ENCODE results near the gene CD151.
A peak's percentile ranks its signal among the peaks of the same experiment; 100 is the strongest.

Gene CD151

DNA sequence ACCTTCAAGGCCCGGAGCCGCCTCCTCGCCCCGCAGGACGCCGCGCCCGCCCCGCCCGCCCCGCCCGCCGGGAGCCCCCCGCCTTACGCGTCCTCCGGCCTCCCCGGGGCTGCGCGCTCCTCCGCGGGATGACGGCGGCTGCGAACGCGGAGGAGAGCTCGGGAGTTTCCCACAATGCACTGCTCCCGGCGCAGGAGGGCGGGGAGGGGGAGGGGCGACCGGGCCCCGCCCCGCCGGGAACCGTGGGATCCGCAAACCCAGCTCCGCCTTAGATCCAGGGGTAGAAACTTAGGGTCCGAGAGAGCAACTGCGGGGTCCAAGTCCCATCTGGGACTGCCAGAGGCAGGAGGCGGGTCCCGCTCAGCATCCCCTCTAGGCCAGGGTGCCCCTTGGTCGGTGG, 42.8 kb upstream of the CD151 start, which contains the start of gene CEND1:
Gene CEND1 (minus strand): TSS at position 148 of the 400 bp plus-strand sequence. CDS start 1,514 bp downstream, outside the sequence.
- TF ChIP-seq, protein P1, sequence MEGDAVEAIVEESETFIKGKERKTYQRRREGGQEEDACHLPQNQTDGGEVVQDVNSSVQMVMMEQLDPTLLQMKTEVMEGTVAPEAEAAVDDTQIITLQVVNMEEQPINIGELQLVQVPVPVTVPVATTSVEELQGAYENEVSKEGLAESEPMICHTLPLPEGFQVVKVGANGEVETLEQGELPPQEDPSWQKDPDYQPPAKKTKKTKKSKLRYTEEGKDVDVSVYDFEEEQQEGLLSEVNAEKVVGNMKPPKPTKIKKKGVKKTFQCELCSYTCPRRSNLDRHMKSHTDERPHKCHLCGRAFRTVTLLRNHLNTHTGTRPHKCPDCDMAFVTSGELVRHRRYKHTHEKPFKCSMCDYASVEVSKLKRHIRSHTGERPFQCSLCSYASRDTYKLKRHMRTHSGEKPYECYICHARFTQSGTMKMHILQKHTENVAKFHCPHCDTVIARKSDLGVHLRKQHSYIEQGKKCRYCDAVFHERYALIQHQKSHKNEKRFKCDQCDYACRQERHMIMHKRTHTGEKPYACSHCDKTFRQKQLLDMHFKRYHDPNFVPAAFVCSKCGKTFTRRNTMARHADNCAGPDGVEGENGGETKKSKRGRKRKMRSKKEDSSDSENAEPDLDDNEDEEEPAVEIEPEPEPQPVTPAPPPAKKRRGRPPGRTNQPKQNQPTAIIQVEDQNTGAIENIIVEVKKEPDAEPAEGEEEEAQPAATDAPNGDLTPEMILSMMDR (IDR thresholded peaks at IDR 0.05; ENCODE audit: borderline replicate concordance, insufficient read depth, low read depth, low read length): no peak
- H3K4me3 ChIP-seq (ENCODE audit: low read depth, low read length): peak within 1 kb of the TSS; percentile 49

DNA sequence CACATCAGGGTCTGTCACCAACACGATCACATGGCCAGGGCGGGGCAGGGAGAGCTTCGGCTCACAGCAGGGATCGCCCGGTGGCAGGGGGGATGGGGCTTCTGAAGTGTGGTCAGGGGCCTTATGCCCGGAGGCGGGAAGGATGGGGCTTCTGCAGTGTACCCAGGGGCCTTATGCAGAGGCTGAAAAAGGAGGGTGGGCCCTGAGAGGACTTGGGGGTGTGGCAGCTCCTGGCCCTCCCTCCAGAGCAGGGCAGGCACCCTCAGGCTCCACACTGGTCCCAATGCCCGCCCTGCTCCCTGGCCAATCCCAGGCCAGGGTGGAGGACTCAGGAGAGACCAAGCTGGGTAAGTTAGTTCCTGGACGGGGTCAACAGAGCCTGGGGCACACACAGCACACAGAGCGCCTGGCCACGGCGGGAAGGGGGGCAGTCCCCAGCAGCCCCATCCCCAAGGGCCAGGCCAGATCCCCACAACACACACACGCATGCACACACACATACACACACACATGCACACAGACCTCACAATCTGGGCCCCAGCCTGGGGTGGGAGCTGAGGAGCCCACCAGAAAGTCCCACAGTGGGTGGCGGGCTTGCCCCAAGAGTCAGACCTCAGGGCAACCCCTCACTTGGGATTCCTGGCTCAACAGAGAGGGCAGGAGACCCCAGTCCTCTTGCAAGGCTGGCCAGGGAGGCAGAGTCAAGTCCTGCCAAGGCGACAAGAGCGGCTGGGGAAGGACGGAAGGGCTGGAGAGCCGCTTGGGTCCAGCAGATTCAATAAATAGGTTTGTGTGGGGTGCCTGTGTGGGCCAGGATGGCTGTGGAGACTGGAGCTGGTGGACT, 41.8 kb upstream of the CD151 start:
- TF ChIP-seq, protein P1 (IDR thresholded peaks at IDR 0.05; ENCODE audit: borderline replicate concordance, insufficient read depth, low read depth, low read length): no peak
- no peak overlapping the region for H3K4me3 ChIP-seq (ENCODE audit: low read depth, low read length)

DNA sequence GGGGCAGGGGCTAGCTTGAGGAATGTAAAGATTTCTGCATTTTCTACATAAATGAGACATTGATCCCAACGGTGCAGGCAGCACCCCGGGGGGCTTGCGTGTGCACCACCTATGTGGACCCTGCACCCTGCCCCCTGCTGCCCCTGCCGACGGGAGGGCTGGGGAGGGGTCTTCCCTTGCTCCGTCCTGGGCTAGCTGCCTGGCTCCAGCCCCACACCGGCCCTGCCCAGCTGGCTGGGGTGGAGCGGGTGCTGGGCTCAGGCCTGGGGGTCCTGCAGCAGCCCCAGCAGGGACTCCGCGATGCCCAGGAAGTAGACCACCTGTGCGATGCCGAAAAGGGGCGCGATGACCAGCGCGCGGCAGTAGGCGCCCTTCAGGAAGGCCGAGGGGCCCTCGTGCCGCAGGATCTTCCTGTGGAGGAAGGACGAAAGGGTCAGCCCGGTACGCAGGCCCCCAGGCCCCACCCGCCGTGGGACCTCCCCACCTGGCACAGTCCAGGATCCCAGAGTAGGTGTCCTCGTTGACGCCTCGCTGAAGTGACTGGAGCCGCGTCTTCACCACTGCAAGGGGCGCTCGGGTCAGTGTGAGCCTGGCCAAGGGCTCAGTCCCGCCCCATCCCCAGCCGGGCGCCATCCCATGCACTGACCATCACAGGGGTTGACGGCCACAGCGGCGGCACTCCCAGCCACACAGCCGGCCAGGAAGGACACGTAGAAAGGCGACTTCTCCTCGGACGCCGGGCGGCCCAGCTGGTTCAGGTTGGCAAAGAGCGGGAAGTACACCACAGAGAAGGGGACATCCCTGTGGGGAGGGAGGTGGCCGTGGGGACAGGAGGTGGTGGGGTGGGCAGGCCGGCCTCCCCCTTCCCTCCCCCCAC, 40.9 kb upstream of the CD151 start:
- no peak overlapping the region for H3K4me3 ChIP-seq (ENCODE audit: low read depth, low read length)
- TF ChIP-seq, protein P1 (IDR thresholded peaks at IDR 0.05; ENCODE audit: borderline replicate concordance, insufficient read depth, low read depth, low read length): no peak

DNA sequence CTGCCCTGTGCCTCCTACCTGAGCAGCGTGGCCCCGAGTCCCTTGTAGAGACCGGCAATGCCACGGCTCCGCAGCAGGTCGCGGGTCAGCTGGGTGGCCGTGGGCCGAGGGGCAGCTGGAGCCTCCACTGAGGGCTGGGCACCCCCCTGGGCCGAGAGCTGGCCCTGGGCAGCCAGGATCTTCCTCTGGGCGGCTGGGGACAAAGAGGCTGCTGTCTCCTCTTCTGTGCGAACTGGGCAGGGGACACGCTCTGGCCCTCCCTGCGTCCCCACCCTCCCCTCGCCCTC, 40.3 kb upstream of the CD151 start:
- TF ChIP-seq, protein P1 (IDR thresholded peaks at IDR 0.05; ENCODE audit: borderline replicate concordance, insufficient read depth, low read depth, low read length): no peak
- H3K4me3 ChIP-seq (ENCODE audit: low read depth, low read length): no peak overlapping the region

DNA sequence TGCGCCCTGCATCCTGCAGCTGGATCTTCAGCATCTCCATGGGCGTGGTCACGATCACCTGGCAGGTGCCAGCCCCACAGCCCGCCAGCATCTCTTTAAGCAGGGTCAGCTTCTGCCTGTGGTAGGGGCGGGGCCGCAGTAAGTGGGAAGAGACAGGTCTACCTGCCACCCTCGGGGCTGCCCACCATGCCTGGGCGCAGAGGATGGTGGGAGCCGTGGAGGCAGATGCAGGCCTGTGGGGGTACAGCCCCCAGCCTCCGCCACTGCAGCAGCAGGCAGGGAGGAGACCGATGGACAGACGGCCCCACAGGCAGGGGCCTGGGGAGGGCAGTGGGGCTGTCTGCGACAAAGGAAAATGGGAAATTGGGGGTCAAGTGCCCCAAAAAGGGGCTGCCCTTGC, 39.9 kb upstream of the CD151 start:
- TF ChIP-seq, protein P1 (IDR thresholded peaks at IDR 0.05; ENCODE audit: borderline replicate concordance, insufficient read depth, low read depth, low read length): no peak
- no peak overlapping the region for H3K4me3 ChIP-seq (ENCODE audit: low read depth, low read length)

DNA sequence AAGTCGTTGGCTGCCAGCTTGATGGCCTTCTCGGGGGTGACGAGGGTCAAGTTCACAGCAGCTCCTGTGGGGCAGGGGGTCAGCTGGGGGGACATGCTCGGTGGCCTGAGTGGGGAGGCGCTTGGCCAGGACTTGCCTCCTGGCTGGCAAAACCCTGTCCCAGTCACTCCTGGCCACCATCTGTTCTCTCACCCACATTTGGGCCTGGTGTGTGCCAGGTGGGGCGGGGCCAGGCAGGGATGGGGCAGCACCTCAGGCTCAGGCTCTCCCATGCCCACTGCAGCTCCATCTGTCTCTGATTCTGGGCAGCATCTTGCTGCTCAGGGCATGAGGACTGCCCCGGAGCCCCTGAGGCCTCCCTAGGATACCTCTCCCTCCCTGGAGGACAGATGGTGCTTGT, 39.2 kb upstream of the CD151 start:
- H3K4me3 ChIP-seq (ENCODE audit: low read depth, low read length): no peak overlapping the region
- TF ChIP-seq, protein P1 (IDR thresholded peaks at IDR 0.05; ENCODE audit: borderline replicate concordance, insufficient read depth, low read depth, low read length): no peak

Data from GM12875 (cell line).